SK-N-SH (cell line): Measurements from ENCODE around the gene MBIP. TPM values are rescaled to one million over a fixed set of nuclear protein-coding genes. Genes with fewer than 3 reads are reported as not detected.

Experiments
- CTCF ChIA-PET: fragments of 300-600, 350-600 bp; formaldehyde crosslinking; extraction: SDS; loops from one replicate; lab custom pipeline; 2021; lab: Yijun Ruan, JAX
- POLR2A ChIA-PET: fragments of 350-600 bp; sonication (Branson Sonifier 250); formaldehyde crosslinking; extraction: SDS; loops from one replicate; lab custom pipeline; 2020; ENCODE audit warnings: antibody characterized with exemption, inconsistent platforms; lab: Yijun Ruan, JAX
- DNase-seq: peaks from one replicate; pipeline ENCODE4 v3.0.0; 2012
- H2AFZ ChIP-seq: fragments of 200-600 bp; sonication (generic); 2 replicates; pipeline ENCODE4 v1.8.1; 2016; ENCODE audit warnings: antibody characterized with exemption, mild to moderate bottlenecking, low read depth
- H3F3A ChIP-seq: fragments of 200-600 bp; sonication (generic); replicated peaks from 2 replicates; pipeline ENCODE3; 2016; ENCODE audit warnings: antibody characterized with exemption, mild to moderate bottlenecking; ENCODE audit not compliant: insufficient read depth
- H3K27ac ChIP-seq, 2 experiments: fragments of 200-500 bp in 1 of 2; fragments of 200-600 bp in 1 of 2; sonication (Bioruptor generic) in 1 of 2; sonication (generic), shearing (Covaris generic) in 1 of 2; 2 replicates each; pipeline versions ENCODE4 v1.5.1 to v1.6.1; 2014 to 2016; ENCODE audit warnings: low read depth in 2 of 2, inconsistent platforms in 1 of 2, low read length in 1 of 2, mild to moderate bottlenecking in 1 of 2, mixed read lengths in 1 of 2
- H3K27me3 ChIP-seq: fragments of 200-600 bp; sonication (generic), shearing (Covaris generic); 2 replicates; pipeline ENCODE4 v1.6.1; 2016; ENCODE audit warnings: mixed run types; ENCODE audit not compliant: insufficient read depth
- H3K36me3 ChIP-seq, 2 experiments: fragments of 200-500 bp in 1 of 2; fragments of 200-600 bp in 1 of 2; sonication (Bioruptor generic) in 1 of 2; sonication (generic) in 1 of 2; replicated peaks in 1 of 2; 2 replicates each; pipeline versions ENCODE3 to v1.5.1; 2014 to 2016; ENCODE audit warnings: low read length in 1 of 2, mild to moderate bottlenecking in 1 of 2; ENCODE audit not compliant: insufficient read depth in 2 of 2, control insufficient read depth in 1 of 2
- H3K4me1 ChIP-seq, 2 experiments: fragments of 200-500 bp in 1 of 2; fragments of 200-600 bp in 1 of 2; sonication (Bioruptor generic) in 1 of 2; sonication (generic), shearing (Covaris generic) in 1 of 2; 2 replicates each; pipeline versions ENCODE4 v1.5.1 to v1.6.1; 2014 to 2016; ENCODE audit warnings: low read depth in 1 of 2, low read length in 1 of 2, mixed run types in 1 of 2; ENCODE audit not compliant: insufficient read depth in 2 of 2, control insufficient read depth in 1 of 2
- H3K4me2 ChIP-seq: fragments of 200-600 bp; sonication (generic), shearing (Covaris generic); 2 replicates; pipeline ENCODE4 v1.6.1; 2017; ENCODE audit warnings: mixed run types
- H3K4me3 ChIP-seq, 2 experiments: fragments of 200-500 bp in 1 of 2; fragments of 200-600 bp in 1 of 2; sonication (Bioruptor generic) in 1 of 2; sonication (generic), shearing (Covaris generic) in 1 of 2; 2 replicates each; pipeline versions ENCODE4 v1.5.1 to v1.8.1; 2014 to 2016; ENCODE audit warnings: low read depth in 2 of 2, inconsistent platforms in 1 of 2, low read length in 1 of 2, mild to moderate bottlenecking in 1 of 2, mixed read lengths in 1 of 2, moderate library complexity in 1 of 2
- H3K79me2 ChIP-seq: fragments of 200-600 bp; sonication (generic); 2 replicates; pipeline ENCODE4 v1.8.1; 2017; ENCODE audit warnings: mild to moderate bottlenecking; ENCODE audit not compliant: insufficient read depth
- H3K9ac ChIP-seq: fragments of 200-600 bp; sonication (generic); 2 replicates; pipeline ENCODE4 v1.6.1; 2017; ENCODE audit warnings: mixed run types
- H3K9me2 ChIP-seq: fragments of 200-600 bp; sonication (generic); 2 replicates; pipeline ENCODE4 v1.6.1; 2017; ENCODE audit warnings: mixed run types
- H3K9me3 ChIP-seq: fragments of 200-600 bp; sonication (generic); 2 replicates; pipeline ENCODE4 v1.6.1; 2017; ENCODE audit warnings: mixed run types, mild to moderate bottlenecking, moderate library complexity
- H4K20me1 ChIP-seq: fragments of 200-600 bp; sonication (generic); 2 replicates; pipeline ENCODE4 v1.6.1; 2017; ENCODE audit warnings: mild to moderate bottlenecking, mixed run types; ENCODE audit not compliant: insufficient read depth
- CHD2 ChIP-seq: fragments of 150-350 bp; IDR thresholded peaks from 2 replicates; pipeline ENCODE4 v1.6.1; 2018; ENCODE audit warnings: low read length; ENCODE audit not compliant: partially characterized antibody
- EP300 ChIP-seq, 2 experiments: IDR thresholded peaks; 2 replicates each; pipeline versions ENCODE4 v1.4.0 to v1.6.1; 2012; ENCODE audit warnings: borderline replicate concordance in 1 of 2, low read depth in 1 of 2, low read length in 1 of 2
- FOXM1 ChIP-seq: IDR thresholded peaks from 2 replicates; pipeline ENCODE4 v1.4.0; 2012; ENCODE audit warnings: low read depth, mild to moderate bottlenecking
- GABPA ChIP-seq: IDR thresholded peaks from 2 replicates; pipeline ENCODE4 v1.4.0; 2012; ENCODE audit warnings: low read depth, mild to moderate bottlenecking
- JUND ChIP-seq: IDR thresholded peaks from 2 replicates; pipeline ENCODE4 v1.4.0; 2012
- MEF2A ChIP-seq: IDR thresholded peaks from 2 replicates; pipeline ENCODE4 v1.4.0; 2012; ENCODE audit warnings: low read depth, borderline replicate concordance
- RAD21 ChIP-seq: IDR thresholded peaks from 2 replicates; pipeline ENCODE4 v1.6.1; 2012; ENCODE audit warnings: mild to moderate bottlenecking, low read length
- RXRA ChIP-seq: IDR thresholded peaks from 2 replicates; pipeline ENCODE4 v1.4.0; 2012; ENCODE audit warnings: low read depth, mild to moderate bottlenecking, borderline replicate concordance
- SMC3 ChIP-seq: IDR thresholded peaks from 2 replicates; pipeline ENCODE4 v1.6.1; 2012; ENCODE audit warnings: low read depth, low read length, improper control_type of control experiment
- TAF1 ChIP-seq: IDR thresholded peaks from 2 replicates; pipeline ENCODE4 v1.6.1; 2012; ENCODE audit warnings: low read depth, mild to moderate bottlenecking, low read length, moderate library complexity, borderline replicate concordance
- TCF12 ChIP-seq: IDR thresholded peaks from 2 replicates; pipeline ENCODE4 v1.4.0; 2012
- TEAD4 ChIP-seq: IDR thresholded peaks from 2 replicates; pipeline ENCODE4 v1.4.0; 2012; ENCODE audit warnings: mild to moderate bottlenecking, borderline replicate concordance; ENCODE audit not compliant: insufficient read depth
- YY1 ChIP-seq: IDR thresholded peaks from 2 replicates; pipeline ENCODE4 v1.4.0; 2012; ENCODE audit warnings: low read depth, mild to moderate bottlenecking
- WGBS: methylation state at CpG from one replicate; pipeline ENCODE4 v1.1.6; 2017; ENCODE audit warnings: low lambda C conversion rate; 5-methylcytosine and 5-hydroxymethylcytosine counted together
- polyA plus RNA-seq, 3 experiments: library from polyadenylated mRNA; depleted of rRNA; stranded (reverse); fragments of >200 nt; gene quantifications; 2 replicates each; pipeline ENCODE4 v1.2.3, GENCODE V29; 2012
- TF ChIP-seq, protein P1 (sequence below): fragments of 150-350 bp; IDR thresholded peaks from 2 replicates; pipeline ENCODE4 v1.6.1; 2017; ENCODE audit warnings: antibody characterized with exemption, low read length, low read depth, borderline replicate concordance
- TF ChIP-seq, protein P2 (sequence below): fragments of 150-350 bp; IDR thresholded peaks from 2 replicates; pipeline ENCODE4 v1.6.1; 2016; ENCODE audit warnings: mild to moderate bottlenecking, low read depth, low read length
- TF ChIP-seq, protein P3 (sequence below): IDR thresholded peaks from 2 replicates; pipeline ENCODE4 v1.4.0; 2012; ENCODE audit warnings: low read depth, borderline replicate concordance

MBIP gene
- polyA plus RNA-seq, 1 of the 3 experiments (the other 2 are of a cell fraction) = 11.5 TPM

DNA sequence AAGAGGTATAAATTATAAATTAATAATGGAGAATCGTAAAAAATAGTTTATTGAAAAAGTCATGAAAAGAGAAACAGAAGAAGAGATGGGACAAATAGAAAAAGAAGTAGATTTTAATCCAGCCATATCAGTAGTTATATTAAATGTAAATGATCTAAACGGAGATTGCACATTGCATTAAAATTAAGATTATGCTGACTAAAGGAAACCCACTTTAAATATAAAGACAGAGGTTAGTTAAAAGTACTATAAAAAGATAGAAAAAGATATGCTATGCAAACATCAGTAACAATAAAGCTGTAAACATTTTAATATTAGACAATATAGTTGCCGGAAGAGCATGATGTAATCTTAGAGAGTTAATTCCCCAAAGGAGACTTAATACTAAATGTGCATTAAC, 5.4 kb upstream of the MBIP start:
- Histone ChIP-seq H3K79me2 (no peaks in the 10 kb centered on the region), H4K20me1 (no peaks in the 10 kb centered on the region), H3K27ac (no peak overlapping the region), H2AFZ (no peak overlapping the region), H3K36me3 (no peaks in the 10 kb centered on the region), H3F3A (no peaks in the 10 kb centered on the region), H3K27me3 (no peaks in the 10 kb centered on the region), H3K4me3 (no peak overlapping the region)
- CTCF ChIA-PET = no interaction called here
- 6% methylated on average over 3 of the region's 3 CpGs for WGBS
- TF ChIP-seq RAD21 (no peak), MEF2A (no peak), RXRA (no peak), TAF1 (no peak), JUND (no peak), TCF12 (no peak), YY1 (no peak), EP300 (IDR thresholded peaks at IDR 0.05; ENCODE audit: borderline replicate concordance in 1 of 2, low read depth in 1 of 2, low read length in 1 of 2) (no peak), SMC3 (no peak)
- TF ChIP-seq, protein P1, sequence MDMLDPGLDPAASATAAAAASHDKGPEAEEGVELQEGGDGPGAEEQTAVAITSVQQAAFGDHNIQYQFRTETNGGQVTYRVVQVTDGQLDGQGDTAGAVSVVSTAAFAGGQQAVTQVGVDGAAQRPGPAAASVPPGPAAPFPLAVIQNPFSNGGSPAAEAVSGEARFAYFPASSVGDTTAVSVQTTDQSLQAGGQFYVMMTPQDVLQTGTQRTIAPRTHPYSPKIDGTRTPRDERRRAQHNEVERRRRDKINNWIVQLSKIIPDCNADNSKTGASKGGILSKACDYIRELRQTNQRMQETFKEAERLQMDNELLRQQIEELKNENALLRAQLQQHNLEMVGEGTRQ = no peak
- TF ChIP-seq, protein P2, sequence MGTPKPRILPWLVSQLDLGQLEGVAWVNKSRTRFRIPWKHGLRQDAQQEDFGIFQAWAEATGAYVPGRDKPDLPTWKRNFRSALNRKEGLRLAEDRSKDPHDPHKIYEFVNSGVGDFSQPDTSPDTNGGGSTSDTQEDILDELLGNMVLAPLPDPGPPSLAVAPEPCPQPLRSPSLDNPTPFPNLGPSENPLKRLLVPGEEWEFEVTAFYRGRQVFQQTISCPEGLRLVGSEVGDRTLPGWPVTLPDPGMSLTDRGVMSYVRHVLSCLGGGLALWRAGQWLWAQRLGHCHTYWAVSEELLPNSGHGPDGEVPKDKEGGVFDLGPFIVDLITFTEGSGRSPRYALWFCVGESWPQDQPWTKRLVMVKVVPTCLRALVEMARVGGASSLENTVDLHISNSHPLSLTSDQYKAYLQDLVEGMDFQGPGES = no peak
- TF ChIP-seq, protein P3, sequence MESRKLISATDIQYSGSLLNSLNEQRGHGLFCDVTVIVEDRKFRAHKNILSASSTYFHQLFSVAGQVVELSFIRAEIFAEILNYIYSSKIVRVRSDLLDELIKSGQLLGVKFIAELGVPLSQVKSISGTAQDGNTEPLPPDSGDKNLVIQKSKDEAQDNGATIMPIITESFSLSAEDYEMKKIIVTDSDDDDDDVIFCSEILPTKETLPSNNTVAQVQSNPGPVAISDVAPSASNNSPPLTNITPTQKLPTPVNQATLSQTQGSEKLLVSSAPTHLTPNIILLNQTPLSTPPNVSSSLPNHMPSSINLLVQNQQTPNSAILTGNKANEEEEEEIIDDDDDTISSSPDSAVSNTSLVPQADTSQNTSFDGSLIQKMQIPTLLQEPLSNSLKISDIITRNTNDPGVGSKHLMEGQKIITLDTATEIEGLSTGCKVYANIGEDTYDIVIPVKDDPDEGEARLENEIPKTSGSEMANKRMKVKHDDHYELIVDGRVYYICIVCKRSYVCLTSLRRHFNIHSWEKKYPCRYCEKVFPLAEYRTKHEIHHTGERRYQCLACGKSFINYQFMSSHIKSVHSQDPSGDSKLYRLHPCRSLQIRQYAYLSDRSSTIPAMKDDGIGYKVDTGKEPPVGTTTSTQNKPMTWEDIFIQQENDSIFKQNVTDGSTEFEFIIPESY = no peak
- TF ChIP-seq, all 33 proteins: peak for 0
- DNase-seq = no peak
- H3K9ac ChIP-seq = no peak overlapping the region
- no peaks in the 10 kb centered on the region; the same call in 1 of the 2 replicates for H3K9me3 ChIP-seq
- no peak overlapping the region for H3K4me2 ChIP-seq
- POLR2A ChIA-PET = no interaction called here
- H3K9me2 ChIP-seq = no peaks in the 10 kb centered on the region
- H3K4me1 ChIP-seq = peaks cover 0 to 2% of the 10 kb centered on the region in 2 experiments; a peak in 1 of 4 replicates

DNA sequence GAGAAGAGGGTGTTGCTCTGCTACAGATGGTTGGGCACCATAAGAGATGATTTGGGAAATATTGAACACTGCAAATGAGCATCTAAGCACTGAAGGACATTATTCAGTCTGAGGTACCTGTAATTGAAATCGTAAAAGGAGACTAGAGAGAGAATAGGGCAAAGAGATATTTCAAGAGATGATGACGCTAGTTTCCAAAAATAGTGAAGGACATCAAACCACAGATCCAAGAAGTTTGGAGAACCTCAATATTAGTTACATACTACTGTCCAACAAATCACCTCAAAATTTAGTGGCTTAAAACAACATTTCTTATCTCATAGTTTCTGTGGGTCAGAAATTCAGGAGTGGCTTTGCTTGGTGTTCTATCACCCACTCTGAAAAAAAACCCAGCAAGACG, 4.5 kb upstream of the MBIP start:
- Histone ChIP-seq H2AFZ (no peak overlapping the region), H3K79me2 (peaks cover 3% of the 10 kb centered on the region; the same call in 1 of the 2 replicates), H3K9me3 (no peaks in the 10 kb centered on the region; the same call in 1 of the 2 replicates), H3F3A (no peaks in the 10 kb centered on the region), H3K4me1 (peaks cover 0 to 2% of the 10 kb centered on the region in 2 experiments; a peak in 1 of 4 replicates), H3K4me3 (no peak overlapping the region), H3K27ac (no peak overlapping the region), H4K20me1 (no peaks in the 10 kb centered on the region), H3K9me2 (no peaks in the 10 kb centered on the region), H3K27me3 (no peaks in the 10 kb centered on the region), H3K9ac (no peak overlapping the region), H3K4me2 (no peak overlapping the region), H3K36me3 (no peaks in the 10 kb centered on the region)
- DNase-seq = no peak
- ChIA-PET POLR2A (no interaction called here), CTCF (interaction anchor here (0.9 kb wide), 1 partner anchor 49 kb away, joined by 3 read pairs; no protein-coding TSS in a partner anchor)
- WGBS = 4% methylated on average over 3 of the region's 3 CpGs
- no peak for TF ChIP-seq CHD2
- TF ChIP-seq YY1 = no peak
- TF ChIP-seq GABPA = no peak
- TF ChIP-seq EP300 (IDR thresholded peaks at IDR 0.05; ENCODE audit: borderline replicate concordance in 1 of 2, low read depth in 1 of 2, low read length in 1 of 2) = no peak
- TF ChIP-seq TCF12 = no peak
- TF ChIP-seq, protein P3 = no peak
- TF ChIP-seq SMC3 = no peak
- no peak for TF ChIP-seq RXRA
- TF ChIP-seq, protein P1 = no peak
- no peak for TF ChIP-seq TAF1
- TF ChIP-seq TEAD4 = no peak
- no peak for TF ChIP-seq JUND
- no peak for TF ChIP-seq FOXM1
